IMR-90 (cell line): ENCODE data around the gene TRIM71. TPM values are rescaled to one million over a fixed set of nuclear protein-coding genes. Genes with fewer than 3 reads are reported as not detected.

Experiments
- ATAC-seq: fragments of 200-7000 bp; cut with Tn5 transposase; 2 replicates; pipeline ENCODE4 v1.9.1; 2020; ENCODE audit warnings: low read depth, mild to moderate bottlenecking, moderate library complexity
- BruUV-seq: library from RNA; stranded (reverse); fragments of 400-500 nt; replicated peaks from 2 replicates; lab custom pipeline; 2021; lab: Mats Ljungman, UMichigan
- CTCF ChIA-PET: fragments of 300-600 bp; formaldehyde crosslinking; extraction: SDS; loops from one replicate; lab custom pipeline; 2021; ENCODE audit warnings: antibody characterized with exemption; lab: Yijun Ruan, JAX
- POLR2A ChIA-PET: fragments of 300-600 bp; sonication (Branson Sonifier 250); formaldehyde crosslinking; loops from one replicate; lab custom pipeline; 2022; ENCODE audit warnings: antibody characterized with exemption; ENCODE audit not compliant: unreplicated experiment; lab: Charles Lee
- DNase-seq: peaks from one replicate; pipeline ENCODE4 v3.0.0; 2013
- H2AFZ ChIP-seq: replicated peaks from 2 replicates; pipeline ENCODE3; 2013; ENCODE audit warnings: low read length, mild to moderate bottlenecking; ENCODE audit not compliant: poor library complexity
- H2AK5ac ChIP-seq: 2 replicates; pipeline ENCODE4 v1.6.1; 2013; ENCODE audit warnings: low read depth, low read length, inconsistent platforms
- H2AK9ac ChIP-seq: replicated peaks from 2 replicates; pipeline ENCODE3; 2013; ENCODE audit warnings: mild to moderate bottlenecking, low read depth, low read length, moderate library complexity; ENCODE audit not compliant: poor library complexity
- H2BK120ac ChIP-seq: 2 replicates; pipeline ENCODE4 v1.6.1; 2013; ENCODE audit warnings: low read depth, low read length, inconsistent platforms
- H2BK15ac ChIP-seq: 3 replicates; pipeline ENCODE4 v1.6.1; 2013; ENCODE audit warnings: low read depth, low read length, inconsistent platforms
- H2BK20ac ChIP-seq: 2 replicates; pipeline ENCODE4 v1.6.1; 2013; ENCODE audit warnings: low read depth, mild to moderate bottlenecking, inconsistent platforms, low read length, moderate library complexity
- H2BK5ac ChIP-seq: 2 replicates; pipeline ENCODE4 v1.6.1; 2013; ENCODE audit warnings: mild to moderate bottlenecking, low read depth, low read length, inconsistent platforms; ENCODE audit not compliant: poor library complexity, severe bottlenecking
- H3K14ac ChIP-seq: replicated peaks from 2 replicates; pipeline ENCODE4 v1.6.1; 2013; ENCODE audit warnings: low read depth, low read length, inconsistent platforms
- H3K18ac ChIP-seq: 2 replicates; pipeline ENCODE4 v1.6.1; 2013; ENCODE audit warnings: low read depth, low read length, control low read depth
- H3K23ac ChIP-seq: 2 replicates; pipeline ENCODE4 v1.6.1; 2013; ENCODE audit warnings: low read depth, low read length, inconsistent platforms
- H3K27ac ChIP-seq: 2 replicates; pipeline ENCODE4 v1.5.1; 2013; ENCODE audit warnings: mild to moderate bottlenecking, control low read depth, low read length; ENCODE audit not compliant: insufficient read depth
- H3K27me3 ChIP-seq: 2 replicates; pipeline ENCODE4 v1.6.1; 2013; ENCODE audit warnings: low read length; ENCODE audit not compliant: control insufficient read depth, insufficient read depth
- H3K36me3 ChIP-seq: 2 replicates; pipeline ENCODE4 v1.6.1; 2013; ENCODE audit warnings: low read length, mixed read lengths; ENCODE audit not compliant: control insufficient read depth, insufficient read depth
- H3K4ac ChIP-seq: 2 replicates; pipeline ENCODE4 v1.6.1; 2013; ENCODE audit warnings: low read depth, low read length, inconsistent platforms
- H3K4me1 ChIP-seq: 2 replicates; pipeline ENCODE4 v1.6.1; 2013; ENCODE audit warnings: low read length, mixed read lengths; ENCODE audit not compliant: control insufficient read depth, insufficient read depth
- H3K4me2 ChIP-seq: 2 replicates; pipeline ENCODE4 v1.6.1; 2013; ENCODE audit warnings: low read depth, mild to moderate bottlenecking, control low read depth, low read length, moderate library complexity
- H3K4me3 ChIP-seq: 2 replicates; pipeline ENCODE4 v1.5.1; 2013; ENCODE audit warnings: low read depth, mild to moderate bottlenecking, control low read depth, low read length, moderate library complexity; ENCODE audit not compliant: insufficient read depth
- H3K56ac ChIP-seq: 2 replicates; pipeline ENCODE4 v1.6.1; 2013; ENCODE audit warnings: low read length, inconsistent platforms; ENCODE audit not compliant: insufficient read depth; ENCODE audit errors: extremely low read depth
- H3K79me1 ChIP-seq, 2 experiments: 2 replicates each; pipeline ENCODE4 v1.6.1; 2013; ENCODE audit warnings: low read length in 2 of 2, inconsistent platforms in 1 of 2, low read depth in 1 of 2
- H3K9ac ChIP-seq: 2 replicates; pipeline ENCODE4 v1.6.1; 2013; ENCODE audit warnings: low read depth, low read length, control low read depth
- H3K9me1 ChIP-seq: 2 replicates; pipeline ENCODE4 v1.6.1; 2013; ENCODE audit warnings: low read length, inconsistent platforms; ENCODE audit not compliant: insufficient read depth
- H3K9me3 ChIP-seq: 2 replicates; pipeline ENCODE4 v1.6.1; 2013; ENCODE audit warnings: low read length; ENCODE audit not compliant: control insufficient read depth, insufficient read depth
- H4K20me1 ChIP-seq: 2 replicates; pipeline ENCODE4 v1.6.1; 2013; ENCODE audit warnings: low read length, inconsistent platforms; ENCODE audit not compliant: insufficient read depth
- H4K5ac ChIP-seq: 2 replicates; pipeline ENCODE4 v1.6.1; 2013; ENCODE audit warnings: mild to moderate bottlenecking, low read depth, low read length, control low read depth
- H4K8ac ChIP-seq, 2 experiments: 2 replicates each; pipeline ENCODE4 v1.6.1; 2013; ENCODE audit warnings: low read depth in 2 of 2, low read length in 2 of 2, control low read depth in 1 of 2, inconsistent platforms in 1 of 2
- H4K91ac ChIP-seq: 2 replicates; pipeline ENCODE4 v1.6.1; 2013; ENCODE audit warnings: low read depth, low read length, inconsistent platforms; ENCODE audit not compliant: insufficient read depth
- BHLHE40 ChIP-seq: fragments of 150-350 bp; IDR thresholded peaks from 2 replicates; pipeline ENCODE4 v1.6.1; 2016; ENCODE audit warnings: mild to moderate bottlenecking, low read depth, low read length
- CEBPB ChIP-seq: IDR thresholded peaks from 2 replicates; pipeline ENCODE4 v1.6.1; 2012; ENCODE audit warnings: low read depth, low read length, improper control_type of control experiment
- CHD1 ChIP-seq: IDR thresholded peaks from 2 replicates; pipeline ENCODE4 v1.6.1; 2012; ENCODE audit warnings: low read depth, low read length, improper control_type of control experiment
- FOS ChIP-seq: fragments of 150-350 bp; IDR thresholded peaks from 2 replicates; pipeline ENCODE4 v1.6.1; 2016; ENCODE audit warnings: low read depth, low read length
- MAFK ChIP-seq: IDR thresholded peaks from 2 replicates; pipeline ENCODE4 v1.6.1; 2012; ENCODE audit warnings: low read depth, low read length, improper control_type of control experiment
- MAZ ChIP-seq: IDR thresholded peaks from 2 replicates; pipeline ENCODE4 v1.6.1; 2012; ENCODE audit warnings: low read depth, mild to moderate bottlenecking, low read length, improper control_type of control experiment, moderate library complexity, borderline replicate concordance
- MXI1 ChIP-seq: IDR thresholded peaks from 2 replicates; pipeline ENCODE4 v1.6.1; 2012; ENCODE audit warnings: low read depth, mild to moderate bottlenecking, low read length, moderate library complexity, borderline replicate concordance
- NFE2L2 ChIP-seq: fragments of 150-350 bp; IDR thresholded peaks from 2 replicates; pipeline ENCODE4 v1.6.1; 2016; ENCODE audit warnings: low read depth, mild to moderate bottlenecking, low read length
- POLR2A ChIP-seq: IDR thresholded peaks from 2 replicates; pipeline ENCODE4 v1.6.1; 2012; ENCODE audit warnings: mild to moderate bottlenecking, low read depth, low read length
- RAD21 ChIP-seq: IDR thresholded peaks from 2 replicates; pipeline ENCODE4 v1.6.1; 2012; ENCODE audit warnings: low read length, improper control_type of control experiment
- RCOR1 ChIP-seq: IDR thresholded peaks from 2 replicates; pipeline ENCODE4 v1.6.1; 2012; ENCODE audit warnings: mild to moderate bottlenecking, low read length, improper control_type of control experiment; ENCODE audit not compliant: insufficient replicate concordance
- RFX5 ChIP-seq: IDR thresholded peaks from 2 replicates; pipeline ENCODE4 v1.8.0; 2012; ENCODE audit warnings: low read depth, mild to moderate bottlenecking, low read length, moderate library complexity
- SMC3 ChIP-seq: fragments of 150-350 bp; IDR thresholded peaks from 2 replicates; pipeline ENCODE4 v1.6.1; 2016; ENCODE audit warnings: low read depth, mild to moderate bottlenecking, antibody characterized with exemption, low read length, moderate library complexity
- WGBS, 2 experiments: methylation state at CpG; one replicate each; pipeline versions ENCODE4 v1.1.5 to v1.1.7; 2013; ENCODE audit warnings: missing lambda C conversion rate in 2 of 2; ENCODE audit not compliant: insufficient read length in 1 of 2; ENCODE audit errors: extremely low coverage in 2 of 2; 5-methylcytosine and 5-hydroxymethylcytosine counted together
- dilution Hi-C: fragments of 300-500 bp; cut with HindIII; formaldehyde crosslinking; loops from one replicate; pipeline ENCODE4 v1.14.3; 2018; ENCODE audit warnings: low sequenced_read_pairs; ENCODE audit not compliant: unreplicated experiment
- in situ Hi-C: fragments of 300-500 bp; cut with MboI; formaldehyde crosslinking; loops from 3 replicates; pipeline ENCODE4 v1.14.3; 2019; ENCODE audit warnings: low sequenced_read_pairs, inconsistent platforms, mixed read lengths
- intact Hi-C: fragments of 100-400 bp; cut with micrococcal nuclease; formaldehyde crosslinking; loops from 2 replicates; pipeline ENCODE4 v1.10.0; 2022
- polyA plus RNA-seq, 3 experiments: library from polyadenylated mRNA; depleted of rRNA; stranded (reverse); fragments of >200 nt; gene quantifications; 2 replicates each; pipeline ENCODE4 v1.2.3, GENCODE V29; 2012; ENCODE audit warnings: low replicate concordance in 1 of 3
- total RNA-seq: library from RNA; depleted of rRNA; stranded (reverse); fragments of >200 nt; gene quantifications from 2 replicates; pipeline ENCODE4 v1.2.3, GENCODE V29; 2012
- TF ChIP-seq, protein P1 (sequence below): conservative IDR thresholded peaks from 2 replicates; pipeline ENCODE4 v1.5.1; 2012; ENCODE audit warnings: mild to moderate bottlenecking, low read depth, low read length, improper control_type of control experiment
- TF ChIP-seq, protein P2 (sequence below): fragments of 150-350 bp; IDR thresholded peaks from 2 replicates; pipeline ENCODE4 v1.6.1; 2016; ENCODE audit warnings: low read depth, mild to moderate bottlenecking, low read length, moderate library complexity, borderline replicate concordance
- TF ChIP-seq, protein P3 (sequence below): fragments of 150-350 bp; IDR thresholded peaks from 2 replicates; pipeline ENCODE4 v1.6.1; 2017; ENCODE audit warnings: mild to moderate bottlenecking, antibody characterized with exemption, low read length, low read depth

The TRIM71 gene
- total and polyA plus RNA-seq, 2 of the 4 experiments (the other 2 are of a cell fraction), result not detected

DNA sequence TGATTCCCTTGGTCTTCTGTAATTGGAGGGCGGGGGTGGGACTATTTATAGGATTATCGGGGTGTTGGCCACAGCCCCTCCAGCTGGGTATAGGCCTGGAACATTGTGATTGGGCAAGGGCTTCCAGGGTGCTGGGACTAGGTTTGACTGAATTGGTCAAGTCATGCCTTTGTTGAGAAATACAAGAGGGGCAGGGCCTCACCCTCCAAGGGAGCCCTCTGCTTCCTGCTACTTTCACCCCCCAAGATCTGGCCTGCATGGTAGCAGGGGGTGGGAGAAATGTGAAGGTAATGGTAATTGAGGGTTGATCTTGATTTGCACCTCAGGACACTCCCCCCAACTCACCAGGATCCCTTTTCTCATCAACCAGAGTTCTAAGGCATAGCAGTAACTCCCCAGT is 25.2 kb downstream of the TRIM71 start:
- no peak overlapping the region for H3K18ac ChIP-seq
- no peak overlapping the region for H3K4me3 ChIP-seq
- H4K20me1 ChIP-seq, result no peaks in the 10 kb centered on the region
- TF ChIP-seq, protein P1, sequence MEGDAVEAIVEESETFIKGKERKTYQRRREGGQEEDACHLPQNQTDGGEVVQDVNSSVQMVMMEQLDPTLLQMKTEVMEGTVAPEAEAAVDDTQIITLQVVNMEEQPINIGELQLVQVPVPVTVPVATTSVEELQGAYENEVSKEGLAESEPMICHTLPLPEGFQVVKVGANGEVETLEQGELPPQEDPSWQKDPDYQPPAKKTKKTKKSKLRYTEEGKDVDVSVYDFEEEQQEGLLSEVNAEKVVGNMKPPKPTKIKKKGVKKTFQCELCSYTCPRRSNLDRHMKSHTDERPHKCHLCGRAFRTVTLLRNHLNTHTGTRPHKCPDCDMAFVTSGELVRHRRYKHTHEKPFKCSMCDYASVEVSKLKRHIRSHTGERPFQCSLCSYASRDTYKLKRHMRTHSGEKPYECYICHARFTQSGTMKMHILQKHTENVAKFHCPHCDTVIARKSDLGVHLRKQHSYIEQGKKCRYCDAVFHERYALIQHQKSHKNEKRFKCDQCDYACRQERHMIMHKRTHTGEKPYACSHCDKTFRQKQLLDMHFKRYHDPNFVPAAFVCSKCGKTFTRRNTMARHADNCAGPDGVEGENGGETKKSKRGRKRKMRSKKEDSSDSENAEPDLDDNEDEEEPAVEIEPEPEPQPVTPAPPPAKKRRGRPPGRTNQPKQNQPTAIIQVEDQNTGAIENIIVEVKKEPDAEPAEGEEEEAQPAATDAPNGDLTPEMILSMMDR, result no peak
- TF ChIP-seq, protein P2, sequence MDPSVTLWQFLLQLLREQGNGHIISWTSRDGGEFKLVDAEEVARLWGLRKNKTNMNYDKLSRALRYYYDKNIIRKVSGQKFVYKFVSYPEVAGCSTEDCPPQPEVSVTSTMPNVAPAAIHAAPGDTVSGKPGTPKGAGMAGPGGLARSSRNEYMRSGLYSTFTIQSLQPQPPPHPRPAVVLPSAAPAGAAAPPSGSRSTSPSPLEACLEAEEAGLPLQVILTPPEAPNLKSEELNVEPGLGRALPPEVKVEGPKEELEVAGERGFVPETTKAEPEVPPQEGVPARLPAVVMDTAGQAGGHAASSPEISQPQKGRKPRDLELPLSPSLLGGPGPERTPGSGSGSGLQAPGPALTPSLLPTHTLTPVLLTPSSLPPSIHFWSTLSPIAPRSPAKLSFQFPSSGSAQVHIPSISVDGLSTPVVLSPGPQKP, result no peak
- TF ChIP-seq BHLHE40, result no peak
- TF ChIP-seq RAD21, result no peak
- TF ChIP-seq POLR2A, result no peak
- TF ChIP-seq MXI1, result no peak
- no peak for TF ChIP-seq NFE2L2
- TF ChIP-seq, protein P3, sequence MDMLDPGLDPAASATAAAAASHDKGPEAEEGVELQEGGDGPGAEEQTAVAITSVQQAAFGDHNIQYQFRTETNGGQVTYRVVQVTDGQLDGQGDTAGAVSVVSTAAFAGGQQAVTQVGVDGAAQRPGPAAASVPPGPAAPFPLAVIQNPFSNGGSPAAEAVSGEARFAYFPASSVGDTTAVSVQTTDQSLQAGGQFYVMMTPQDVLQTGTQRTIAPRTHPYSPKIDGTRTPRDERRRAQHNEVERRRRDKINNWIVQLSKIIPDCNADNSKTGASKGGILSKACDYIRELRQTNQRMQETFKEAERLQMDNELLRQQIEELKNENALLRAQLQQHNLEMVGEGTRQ, result no peak
- TF ChIP-seq CHD1, result no peak
- TF ChIP-seq MAFK, result no peak
- TF ChIP-seq FOS, result no peak
- TF ChIP-seq RCOR1, result no peak
- TF ChIP-seq MAZ, result no peak
- no peak for TF ChIP-seq CEBPB
- no peak for TF ChIP-seq RFX5
- no peak for TF ChIP-seq SMC3
- H4K5ac ChIP-seq, result no peak overlapping the region
- dilution Hi-C loops (no loop called here), intact Hi-C loops (no loop called here), in situ Hi-C loops (no loop called here)
- H3K4me2 ChIP-seq, result no peak overlapping the region
- no peak overlapping the region for H2BK120ac ChIP-seq
- ChIA-PET POLR2A (no interaction called here), CTCF (no interaction called here)
- no peaks in the 10 kb centered on the region for H3K9me3 ChIP-seq
- H3K9me1 ChIP-seq, result no peaks in the 10 kb centered on the region
- no peak overlapping the region for H3K23ac ChIP-seq
- BruUV-seq, result no TSS peak
- DNase-seq (no peak), ATAC-seq (no peak)
- H3K14ac ChIP-seq, result no peak overlapping the region
- no peak overlapping the region for H2BK15ac ChIP-seq
- no peak overlapping the region for H2AFZ ChIP-seq
- H3K56ac ChIP-seq, result no peak overlapping the region
- H4K91ac ChIP-seq, result no peak overlapping the region
- no peak overlapping the region for H2BK5ac ChIP-seq
- no peak overlapping the region for H2AK9ac ChIP-seq
- H3K9ac ChIP-seq, result no peak overlapping the region
- no peak overlapping the region for H3K4ac ChIP-seq
- no peaks in the 10 kb centered on the region for H3K79me1 ChIP-seq
- WGBS, 2 experiments, result no CpG with 5 or more reads among the region's 2 CpGs
- no peaks in the 10 kb centered on the region for H3K4me1 ChIP-seq
- H3K36me3 ChIP-seq, result no peaks in the 10 kb centered on the region
- H2BK20ac ChIP-seq, result no peak overlapping the region
- no peak overlapping the region for H2AK5ac ChIP-seq
- H3K27me3 ChIP-seq, result peaks cover 17% of the 10 kb centered on the region
- no peak overlapping the region for H4K8ac ChIP-seq
- no peak overlapping the region for H3K27ac ChIP-seq
